ENCODE results near the gene TIMP1. TPM values are rescaled to one million over a fixed set of nuclear protein-coding genes. Genes with fewer than 3 reads are reported as not detected.

The TIMP1 gene
- total and polyA plus RNA-seq, 2 experiments from 2014 or later = 39.0 to 117 TPM

DNA sequence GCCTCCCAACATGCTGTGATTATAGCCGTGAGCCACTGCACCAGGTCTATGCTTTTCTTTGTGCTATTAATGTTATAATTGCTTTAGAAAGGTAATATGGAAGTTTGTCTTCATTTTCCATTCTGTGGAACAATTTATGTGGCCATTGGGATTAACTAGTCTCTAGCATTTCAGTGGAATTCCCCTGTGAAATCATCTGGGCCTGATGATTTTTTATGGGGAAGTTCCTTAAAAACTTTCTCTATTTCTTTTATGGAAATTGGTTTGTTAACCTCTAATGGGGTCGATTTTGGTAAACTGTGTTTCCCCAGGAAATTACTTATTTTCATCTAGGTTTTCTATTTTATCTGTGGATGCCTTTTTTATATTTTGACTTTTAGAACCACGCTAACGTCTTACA lies 11.3 kb downstream of the TIMP1 start (continued):
- TF ChIP-seq, protein P1, sequence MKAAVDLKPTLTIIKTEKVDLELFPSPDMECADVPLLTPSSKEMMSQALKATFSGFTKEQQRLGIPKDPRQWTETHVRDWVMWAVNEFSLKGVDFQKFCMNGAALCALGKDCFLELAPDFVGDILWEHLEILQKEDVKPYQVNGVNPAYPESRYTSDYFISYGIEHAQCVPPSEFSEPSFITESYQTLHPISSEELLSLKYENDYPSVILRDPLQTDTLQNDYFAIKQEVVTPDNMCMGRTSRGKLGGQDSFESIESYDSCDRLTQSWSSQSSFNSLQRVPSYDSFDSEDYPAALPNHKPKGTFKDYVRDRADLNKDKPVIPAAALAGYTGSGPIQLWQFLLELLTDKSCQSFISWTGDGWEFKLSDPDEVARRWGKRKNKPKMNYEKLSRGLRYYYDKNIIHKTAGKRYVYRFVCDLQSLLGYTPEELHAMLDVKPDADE (IDR thresholded peaks at IDR 0.05) = no peak
- TF ChIP-seq NANOG (IDR thresholded peaks at IDR 0.05; ENCODE audit: borderline replicate concordance) (no peak), JUNB (IDR thresholded peaks at IDR 0.05; ENCODE audit: unreplicated experiment) (no peak)

DNA sequence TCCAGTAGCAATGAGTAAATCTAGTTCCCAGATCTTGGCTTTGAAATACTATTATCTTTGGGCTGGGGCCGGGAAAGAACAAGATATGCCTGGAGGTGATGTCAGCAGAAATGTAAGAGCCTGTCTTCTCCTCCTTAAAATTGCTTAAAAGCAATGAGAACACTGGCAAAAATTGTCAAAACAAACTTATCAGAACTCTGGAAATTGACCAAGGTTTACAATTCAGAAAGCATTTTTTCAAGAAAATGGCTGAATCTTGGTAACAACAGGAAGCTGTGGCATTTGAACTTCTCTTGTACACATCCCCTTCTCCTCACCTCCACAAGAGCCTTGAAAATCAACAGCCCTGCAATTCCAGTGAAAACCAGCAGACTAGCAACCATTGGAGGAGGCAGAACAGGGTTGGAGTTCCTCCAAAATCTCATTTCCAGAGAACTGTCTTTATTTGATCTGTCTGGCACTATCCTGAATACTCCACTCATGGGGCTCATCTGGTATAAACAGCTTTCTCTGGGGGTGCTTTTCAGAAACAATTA lies 13.5 kb downstream of the TIMP1 start:
- Histone ChIP-seq H3K4me3 (no peak overlapping the region), H3F3A (replicated peaks; ENCODE audit: low read depth) (no peaks in the 10 kb centered on the region), H3K4me2 (no peak overlapping the region), H3K79me2 (replicated peaks; ENCODE audit: insufficient read depth) (no peaks in the 10 kb centered on the region), H2AFZ (no peak overlapping the region), H3K36me3 (ENCODE audit: insufficient read depth) (no peaks in the 10 kb centered on the region), H3K9me2 (ENCODE audit: insufficient read depth) (no peaks in the 10 kb centered on the region), H3K4me1 (ENCODE audit: insufficient read depth) (no peaks in the 10 kb centered on the region), H3K27ac (ENCODE audit: low read depth) (no peak overlapping the region), H4K20me1 (replicated peaks; ENCODE audit: insufficient read depth) (no peaks in the 10 kb centered on the region), H3K27me3 (ENCODE audit: insufficient read depth) (no peaks in the 10 kb centered on the region)
- peaks cover 7% of the 10 kb centered on the region; the same call in 2 of the 3 replicates for H3K36me3 Mint-ChIP-seq (ENCODE audit: low read depth)
- no peaks in the 10 kb centered on the region for H3K27me3 Mint-ChIP-seq (ENCODE audit: insufficient read depth, low read depth, poor library complexity)
- TF ChIP-seq, protein P2, sequence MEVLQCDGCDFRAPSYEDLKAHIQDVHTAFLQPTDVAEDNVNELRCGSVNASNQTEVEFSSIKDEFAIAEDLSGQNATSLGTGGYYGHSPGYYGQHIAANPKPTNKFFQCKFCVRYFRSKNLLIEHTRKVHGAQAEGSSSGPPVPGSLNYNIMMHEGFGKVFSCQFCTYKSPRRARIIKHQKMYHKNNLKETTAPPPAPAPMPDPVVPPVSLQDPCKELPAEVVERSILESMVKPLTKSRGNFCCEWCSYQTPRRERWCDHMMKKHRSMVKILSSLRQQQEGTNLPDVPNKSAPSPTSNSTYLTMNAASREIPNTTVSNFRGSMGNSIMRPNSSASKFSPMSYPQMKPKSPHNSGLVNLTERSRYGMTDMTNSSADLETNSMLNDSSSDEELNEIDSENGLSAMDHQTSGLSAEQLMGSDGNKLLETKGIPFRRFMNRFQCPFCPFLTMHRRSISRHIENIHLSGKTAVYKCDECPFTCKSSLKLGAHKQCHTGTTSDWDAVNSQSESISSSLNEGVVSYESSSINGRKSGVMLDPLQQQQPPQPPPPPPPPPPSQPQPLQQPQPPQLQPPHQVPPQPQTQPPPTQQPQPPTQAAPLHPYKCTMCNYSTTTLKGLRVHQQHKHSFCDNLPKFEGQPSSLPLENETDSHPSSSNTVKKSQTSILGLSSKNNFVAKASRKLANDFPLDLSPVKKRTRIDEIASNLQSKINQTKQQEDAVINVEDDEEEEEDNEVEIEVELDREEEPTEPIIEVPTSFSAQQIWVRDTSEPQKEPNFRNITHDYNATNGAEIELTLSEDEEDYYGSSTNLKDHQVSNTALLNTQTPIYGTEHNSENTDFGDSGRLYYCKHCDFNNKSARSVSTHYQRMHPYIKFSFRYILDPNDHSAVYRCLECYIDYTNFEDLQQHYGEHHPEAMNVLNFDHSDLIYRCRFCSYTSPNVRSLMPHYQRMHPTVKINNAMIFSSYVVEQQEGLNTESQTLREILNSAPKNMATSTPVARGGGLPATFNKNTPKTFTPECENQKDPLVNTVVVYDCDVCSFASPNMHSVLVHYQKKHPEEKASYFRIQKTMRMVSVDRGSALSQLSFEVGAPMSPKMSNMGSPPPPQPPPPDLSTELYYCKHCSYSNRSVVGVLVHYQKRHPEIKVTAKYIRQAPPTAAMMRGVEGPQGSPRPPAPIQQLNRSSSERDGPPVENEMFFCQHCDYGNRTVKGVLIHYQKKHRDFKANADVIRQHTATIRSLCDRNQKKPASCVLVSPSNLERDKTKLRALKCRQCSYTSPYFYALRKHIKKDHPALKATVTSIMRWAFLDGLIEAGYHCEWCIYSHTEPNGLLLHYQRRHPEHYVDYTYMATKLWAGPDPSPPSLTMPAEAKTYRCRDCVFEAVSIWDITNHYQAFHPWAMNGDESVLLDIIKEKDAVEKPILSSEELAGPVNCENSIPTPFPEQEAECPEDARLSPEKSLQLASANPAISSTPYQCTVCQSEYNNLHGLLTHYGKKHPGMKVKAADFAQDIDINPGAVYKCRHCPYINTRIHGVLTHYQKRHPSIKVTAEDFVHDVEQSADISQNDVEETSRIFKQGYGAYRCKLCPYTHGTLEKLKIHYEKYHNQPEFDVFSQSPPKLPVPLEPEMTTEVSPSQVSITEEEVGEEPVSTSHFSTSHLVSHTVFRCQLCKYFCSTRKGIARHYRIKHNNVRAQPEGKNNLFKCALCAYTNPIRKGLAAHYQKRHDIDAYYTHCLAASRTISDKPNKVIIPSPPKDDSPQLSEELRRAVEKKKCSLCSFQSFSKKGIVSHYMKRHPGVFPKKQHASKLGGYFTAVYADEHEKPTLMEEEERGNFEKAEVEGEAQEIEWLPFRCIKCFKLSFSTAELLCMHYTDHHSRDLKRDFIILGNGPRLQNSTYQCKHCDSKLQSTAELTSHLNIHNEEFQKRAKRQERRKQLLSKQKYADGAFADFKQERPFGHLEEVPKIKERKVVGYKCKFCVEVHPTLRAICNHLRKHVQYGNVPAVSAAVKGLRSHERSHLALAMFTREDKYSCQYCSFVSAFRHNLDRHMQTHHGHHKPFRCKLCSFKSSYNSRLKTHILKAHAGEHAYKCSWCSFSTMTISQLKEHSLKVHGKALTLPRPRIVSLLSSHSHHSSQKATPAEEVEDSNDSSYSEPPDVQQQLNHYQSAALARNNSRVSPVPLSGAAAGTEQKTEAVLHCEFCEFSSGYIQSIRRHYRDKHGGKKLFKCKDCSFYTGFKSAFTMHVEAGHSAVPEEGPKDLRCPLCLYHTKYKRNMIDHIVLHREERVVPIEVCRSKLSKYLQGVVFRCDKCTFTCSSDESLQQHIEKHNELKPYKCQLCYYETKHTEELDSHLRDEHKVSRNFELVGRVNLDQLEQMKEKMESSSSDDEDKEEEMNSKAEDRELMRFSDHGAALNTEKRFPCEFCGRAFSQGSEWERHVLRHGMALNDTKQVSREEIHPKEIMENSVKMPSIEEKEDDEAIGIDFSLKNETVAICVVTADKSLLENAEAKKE (CRISPR knock-in tag; IDR thresholded peaks at IDR 0.05) = no peak
- no peak for TF ChIP-seq POLR2AphosphoS5 (IDR thresholded peaks at IDR 0.05; ENCODE audit: low read depth)
- no peak for TF ChIP-seq STAT1 (IDR thresholded peaks at IDR 0.05; ENCODE audit: unreplicated experiment)
- no peak for TF ChIP-seq CREB1 (CRISPR knock-in tag; IDR thresholded peaks at IDR 0.05; ENCODE audit: low read depth)
- TF ChIP-seq, protein P3, sequence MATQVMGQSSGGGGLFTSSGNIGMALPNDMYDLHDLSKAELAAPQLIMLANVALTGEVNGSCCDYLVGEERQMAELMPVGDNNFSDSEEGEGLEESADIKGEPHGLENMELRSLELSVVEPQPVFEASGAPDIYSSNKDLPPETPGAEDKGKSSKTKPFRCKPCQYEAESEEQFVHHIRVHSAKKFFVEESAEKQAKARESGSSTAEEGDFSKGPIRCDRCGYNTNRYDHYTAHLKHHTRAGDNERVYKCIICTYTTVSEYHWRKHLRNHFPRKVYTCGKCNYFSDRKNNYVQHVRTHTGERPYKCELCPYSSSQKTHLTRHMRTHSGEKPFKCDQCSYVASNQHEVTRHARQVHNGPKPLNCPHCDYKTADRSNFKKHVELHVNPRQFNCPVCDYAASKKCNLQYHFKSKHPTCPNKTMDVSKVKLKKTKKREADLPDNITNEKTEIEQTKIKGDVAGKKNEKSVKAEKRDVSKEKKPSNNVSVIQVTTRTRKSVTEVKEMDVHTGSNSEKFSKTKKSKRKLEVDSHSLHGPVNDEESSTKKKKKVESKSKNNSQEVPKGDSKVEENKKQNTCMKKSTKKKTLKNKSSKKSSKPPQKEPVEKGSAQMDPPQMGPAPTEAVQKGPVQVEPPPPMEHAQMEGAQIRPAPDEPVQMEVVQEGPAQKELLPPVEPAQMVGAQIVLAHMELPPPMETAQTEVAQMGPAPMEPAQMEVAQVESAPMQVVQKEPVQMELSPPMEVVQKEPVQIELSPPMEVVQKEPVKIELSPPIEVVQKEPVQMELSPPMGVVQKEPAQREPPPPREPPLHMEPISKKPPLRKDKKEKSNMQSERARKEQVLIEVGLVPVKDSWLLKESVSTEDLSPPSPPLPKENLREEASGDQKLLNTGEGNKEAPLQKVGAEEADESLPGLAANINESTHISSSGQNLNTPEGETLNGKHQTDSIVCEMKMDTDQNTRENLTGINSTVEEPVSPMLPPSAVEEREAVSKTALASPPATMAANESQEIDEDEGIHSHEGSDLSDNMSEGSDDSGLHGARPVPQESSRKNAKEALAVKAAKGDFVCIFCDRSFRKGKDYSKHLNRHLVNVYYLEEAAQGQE (IDR thresholded peaks at IDR 0.05; ENCODE audit: unreplicated experiment) = no peak
- no peak for TF ChIP-seq ZNF331 (CRISPR knock-in tag; IDR thresholded peaks at IDR 0.05; ENCODE audit: low read depth)
- TF ChIP-seq JUNB (IDR thresholded peaks at IDR 0.05; ENCODE audit: unreplicated experiment) = no peak
- no peak for TF ChIP-seq EZH2phosphoT487 (IDR thresholded peaks at IDR 0.05; ENCODE audit: unreplicated experiment)
- no peak for TF ChIP-seq NANOG (IDR thresholded peaks at IDR 0.05; ENCODE audit: borderline replicate concordance)
- TF ChIP-seq, protein P1 (IDR thresholded peaks at IDR 0.05) = no peak
- no peaks in the 10 kb centered on the region for H3K4me1 Mint-ChIP-seq
- no peak overlapping the region for H3K27ac Mint-ChIP-seq
- ATAC-seq (no peak), DNase-seq (ENCODE audit: low spot score) (no peak)
- no peak overlapping the region for H3K4me3 Mint-ChIP-seq
- no peaks in the 10 kb centered on the region for H3K9me3 Mint-ChIP-seq

Measured in GM23338 (cell line).